ENCODE measurements around the gene AHCYL1.

- no peak for TF ChIP-seq CTCF (IDR thresholded peaks at IDR 0.05)
- no peak for TF ChIP-seq POLR2A (IDR thresholded peaks at IDR 0.05)
- no peak for TF ChIP-seq POLR2AphosphoS5 (IDR thresholded peaks at IDR 0.05)
Observed at GRCh38 chr1:110056776-110057175, 72.2 kb downstream of the AHCYL1 start.
